PC-3 (cell line): ENCODE measurements around the gene IFT81.

Experiments
- CTCF ChIP-seq: fragments of 300-600 bp; sonication (generic); conservative IDR thresholded peaks from 2 replicates; pipeline ENCODE4 v1.5.1; 2017; ENCODE audit warnings: antibody characterized with exemption, low read depth, mild to moderate bottlenecking, low read length
- EZH2 ChIP-seq: fragments of 300-600 bp; sonication (generic); IDR thresholded peaks from one replicate; pipeline ENCODE4 v1.6.1; 2017; ENCODE audit warnings: antibody characterized with exemption, mild to moderate bottlenecking, low read length; ENCODE audit not compliant: unreplicated experiment
- EZH2phosphoT487 ChIP-seq: fragments of 300-600 bp; sonication (generic); IDR thresholded peaks from 2 replicates; pipeline ENCODE4 v1.6.1; 2018; ENCODE audit warnings: mild to moderate bottlenecking, antibody characterized with exemption, low read length, borderline replicate concordance

DNA sequence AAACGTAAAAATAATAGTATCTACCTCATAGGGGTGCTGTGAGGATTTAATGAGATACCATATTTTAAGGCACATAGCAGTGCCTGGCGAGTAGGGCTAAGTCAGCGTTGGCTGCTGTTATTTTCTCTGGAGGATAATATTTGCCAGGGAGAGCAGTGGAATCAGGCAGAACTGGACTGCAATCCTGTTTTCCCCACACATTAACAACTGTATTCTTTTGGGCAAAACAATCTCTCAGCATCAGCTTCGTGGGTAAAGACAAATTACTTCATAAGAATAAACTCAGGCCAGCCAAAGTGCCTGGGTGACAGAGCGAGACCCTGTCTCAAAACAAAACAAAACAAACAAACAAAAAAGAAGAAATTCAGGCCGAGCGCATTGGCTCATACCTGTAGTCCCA lies 127.2 kb downstream of the IFT81 start:
- no peak for TF ChIP-seq CTCF
- no peak for TF ChIP-seq EZH2
- TF ChIP-seq EZH2phosphoT487 = no peak
